ENCODE results near the gene DLGAP1. TPM values are rescaled to one million over a fixed set of nuclear protein-coding genes. Genes with fewer than 3 reads are reported as not detected.

DLGAP1 gene
- total RNA-seq, 1 experiment from 2014 or later = not detected

DNA sequence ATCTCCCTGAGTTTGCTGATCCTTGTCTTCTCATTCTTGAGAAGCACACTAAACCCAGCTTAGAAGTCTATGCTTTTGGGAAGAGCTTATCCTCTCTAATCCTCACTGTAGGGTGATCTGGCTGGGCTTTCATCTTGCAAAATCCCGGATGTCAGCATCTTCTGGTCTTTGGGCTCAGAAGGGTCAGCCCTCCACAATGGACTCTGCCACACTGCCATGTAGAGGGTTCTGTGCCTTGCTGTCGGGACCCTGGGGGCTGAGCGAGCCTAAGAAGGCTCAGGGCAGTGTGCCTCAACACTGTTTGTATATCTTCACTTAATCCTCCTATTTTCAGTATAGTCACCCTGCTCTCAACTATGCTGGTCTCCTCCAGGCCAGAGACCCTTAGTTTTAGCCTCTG lies 902.8 kb downstream of the DLGAP1 start:
- no peaks in the 10 kb centered on the region for H3K9me3 Mint-ChIP-seq (ENCODE audit: unreplicated experiment)
- POLR2A ChIA-PET = no interaction called here
- no peak for DNase-seq (ENCODE audit: unreplicated experiment)
- CTCF ChIA-PET = interaction anchor here (0.9 kb wide), 1 partner anchor 18 kb away, joined by 3 read pairs; no protein-coding TSS in a partner anchor
- H3K36me3 Mint-ChIP-seq (ENCODE audit: insufficient read depth, unreplicated experiment) = no peaks in the 10 kb centered on the region
- H3K27me3 Mint-ChIP-seq (ENCODE audit: insufficient read depth, unreplicated experiment) = no peaks in the 10 kb centered on the region
- TF ChIP-seq, protein P1, sequence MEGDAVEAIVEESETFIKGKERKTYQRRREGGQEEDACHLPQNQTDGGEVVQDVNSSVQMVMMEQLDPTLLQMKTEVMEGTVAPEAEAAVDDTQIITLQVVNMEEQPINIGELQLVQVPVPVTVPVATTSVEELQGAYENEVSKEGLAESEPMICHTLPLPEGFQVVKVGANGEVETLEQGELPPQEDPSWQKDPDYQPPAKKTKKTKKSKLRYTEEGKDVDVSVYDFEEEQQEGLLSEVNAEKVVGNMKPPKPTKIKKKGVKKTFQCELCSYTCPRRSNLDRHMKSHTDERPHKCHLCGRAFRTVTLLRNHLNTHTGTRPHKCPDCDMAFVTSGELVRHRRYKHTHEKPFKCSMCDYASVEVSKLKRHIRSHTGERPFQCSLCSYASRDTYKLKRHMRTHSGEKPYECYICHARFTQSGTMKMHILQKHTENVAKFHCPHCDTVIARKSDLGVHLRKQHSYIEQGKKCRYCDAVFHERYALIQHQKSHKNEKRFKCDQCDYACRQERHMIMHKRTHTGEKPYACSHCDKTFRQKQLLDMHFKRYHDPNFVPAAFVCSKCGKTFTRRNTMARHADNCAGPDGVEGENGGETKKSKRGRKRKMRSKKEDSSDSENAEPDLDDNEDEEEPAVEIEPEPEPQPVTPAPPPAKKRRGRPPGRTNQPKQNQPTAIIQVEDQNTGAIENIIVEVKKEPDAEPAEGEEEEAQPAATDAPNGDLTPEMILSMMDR (IDR thresholded peaks at IDR 0.05; ENCODE audit: unreplicated experiment) = no peak
- peaks cover 6% of the 10 kb centered on the region for H3K4me1 Mint-ChIP-seq (ENCODE audit: insufficient read depth, unreplicated experiment)
- no peak overlapping the region for H3K27ac Mint-ChIP-seq (ENCODE audit: low read depth, unreplicated experiment)
- intact Hi-C loops (cut with micrococcal nuclease) = no loop called here
- H3K4me3 Mint-ChIP-seq (ENCODE audit: unreplicated experiment) = no peak overlapping the region
- BruUV-seq (replicated peaks) = no TSS peak

DNA sequence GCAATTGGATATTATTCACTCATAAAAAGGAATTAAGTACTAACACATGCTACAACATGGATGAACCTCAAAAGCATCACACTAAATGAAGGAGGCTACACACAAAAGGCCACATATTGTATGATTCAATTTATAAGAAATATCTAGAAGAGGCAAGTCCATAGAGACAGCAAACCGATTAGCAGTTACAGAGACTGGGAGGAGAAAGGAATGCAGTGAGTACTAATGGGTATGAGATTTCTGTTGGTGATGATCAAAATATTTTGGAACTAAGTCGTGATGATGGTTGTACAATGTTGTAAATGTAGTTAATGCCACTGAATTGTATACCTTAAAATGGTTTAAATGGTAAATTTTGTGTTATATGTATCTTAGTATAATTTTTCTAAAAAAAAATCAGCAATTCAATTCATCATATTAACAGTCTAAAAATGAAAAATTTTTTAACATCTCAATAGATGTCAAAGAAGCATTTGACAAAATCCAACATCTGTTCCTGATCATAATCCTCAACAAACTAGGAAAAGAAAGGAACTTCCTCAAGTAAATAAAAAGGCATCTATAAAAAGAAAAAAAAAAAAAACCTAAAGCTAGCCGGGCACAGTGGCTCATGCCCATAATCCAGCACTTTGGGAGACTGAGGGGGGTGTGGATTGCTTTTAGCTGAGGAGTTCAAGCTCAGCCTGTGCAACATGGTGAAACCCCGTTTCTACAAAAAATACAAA lies 907.1 kb downstream of the DLGAP1 start:
- Mint-ChIP-seq H3K27me3 (ENCODE audit: insufficient read depth, unreplicated experiment) (no peaks in the 10 kb centered on the region), H3K9me3 (ENCODE audit: unreplicated experiment) (no peaks in the 10 kb centered on the region), H3K4me1 (ENCODE audit: insufficient read depth, unreplicated experiment) (peaks cover 5% of the 10 kb centered on the region), H3K27ac (ENCODE audit: low read depth, unreplicated experiment) (no peak overlapping the region), H3K36me3 (ENCODE audit: insufficient read depth, unreplicated experiment) (no peaks in the 10 kb centered on the region), H3K4me3 (ENCODE audit: unreplicated experiment) (no peak overlapping the region)
- CTCF ChIA-PET = interaction anchor here (0.6 kb wide), 2 partner anchors 65 to 119 kb away, joined by 3 to 5 read pairs; no protein-coding TSS in a partner anchor
- POLR2A ChIA-PET = no interaction called here
- no peak for DNase-seq (ENCODE audit: unreplicated experiment)
- intact Hi-C loops (cut with micrococcal nuclease) = no loop called here
- TF ChIP-seq, protein P1 (IDR thresholded peaks at IDR 0.05; ENCODE audit: unreplicated experiment) = no peak
- no TSS peak for BruUV-seq (replicated peaks)

DNA sequence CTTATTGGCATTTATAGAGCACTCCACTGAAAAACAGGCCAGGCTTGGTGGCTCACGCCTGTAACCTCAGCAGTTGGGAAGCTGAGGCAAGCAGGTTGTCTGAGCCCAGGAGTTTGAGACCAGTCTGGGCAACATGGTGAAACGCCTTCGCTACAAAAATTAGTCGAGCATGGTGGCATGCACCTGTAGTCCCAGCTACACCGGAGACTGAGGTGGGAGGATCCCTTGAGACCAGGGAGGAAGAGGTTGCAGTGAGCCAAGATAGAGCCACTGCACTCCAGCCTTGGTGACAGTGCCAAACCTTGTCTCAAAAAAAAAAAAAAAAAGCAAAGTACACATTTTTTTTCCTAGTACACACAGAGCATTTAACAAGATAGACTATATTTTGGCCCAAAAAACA lies 909.0 kb downstream of the DLGAP1 start:
- CTCF ChIA-PET = interaction anchor here (0.6 to 0.9 kb wide), 3 partner anchors 11 to 49 kb away, joined by 3 read pairs; no protein-coding TSS in a partner anchor

DNA sequence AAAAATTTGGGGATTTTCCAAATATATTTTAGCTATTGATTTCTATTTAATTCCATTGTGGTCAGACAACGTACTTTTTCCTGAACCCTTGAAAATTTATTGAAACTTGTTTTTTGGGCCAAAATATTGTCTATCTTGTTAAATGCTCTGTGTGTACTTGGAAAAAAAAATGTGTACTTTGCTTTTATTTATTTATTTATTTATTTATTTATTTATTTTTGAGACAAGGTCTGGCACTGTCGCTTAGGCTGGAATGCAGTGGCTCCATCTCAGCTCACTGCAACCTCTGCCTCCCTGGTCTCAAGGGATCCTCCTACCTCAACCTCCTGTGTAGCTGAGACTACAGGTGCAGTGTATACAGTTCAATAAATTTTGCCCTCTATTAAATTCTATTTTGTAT lies 910.6 kb downstream of the DLGAP1 start:
- ChIA-PET POLR2A (interaction anchor here (0.6 kb wide), 1 partner anchor 13 kb away, joined by 3 read pairs; no protein-coding TSS in a partner anchor), CTCF (interaction anchor here (0.6 kb wide), 1 partner anchor 1048 kb away, joined by 4 read pairs; no protein-coding TSS in a partner anchor)
- no peaks in the 10 kb centered on the region for H3K9me3 Mint-ChIP-seq (ENCODE audit: unreplicated experiment)
- H3K27ac Mint-ChIP-seq (ENCODE audit: low read depth, unreplicated experiment) = no peak overlapping the region
- no peaks in the 10 kb centered on the region for H3K27me3 Mint-ChIP-seq (ENCODE audit: insufficient read depth, unreplicated experiment)
- BruUV-seq (replicated peaks) = no TSS peak
- intact Hi-C loops (cut with micrococcal nuclease) = no loop called here
- peaks cover 9% of the 10 kb centered on the region for H3K4me1 Mint-ChIP-seq (ENCODE audit: insufficient read depth, unreplicated experiment)
- TF ChIP-seq, protein P1 (IDR thresholded peaks at IDR 0.05; ENCODE audit: unreplicated experiment) = no peak
- no peaks in the 10 kb centered on the region for H3K36me3 Mint-ChIP-seq (ENCODE audit: insufficient read depth, unreplicated experiment)
- no peak for DNase-seq (ENCODE audit: unreplicated experiment)
- no peak overlapping the region for H3K4me3 Mint-ChIP-seq (ENCODE audit: unreplicated experiment)

More for the DNA sequence above, 909.0 kb downstream of the DLGAP1 start:
- POLR2A ChIA-PET = no interaction called here
- Mint-ChIP-seq H3K27ac (ENCODE audit: low read depth, unreplicated experiment) (no peak overlapping the region), H3K9me3 (ENCODE audit: unreplicated experiment) (no peaks in the 10 kb centered on the region), H3K27me3 (ENCODE audit: insufficient read depth, unreplicated experiment) (no peaks in the 10 kb centered on the region), H3K36me3 (ENCODE audit: insufficient read depth, unreplicated experiment) (no peaks in the 10 kb centered on the region), H3K4me3 (ENCODE audit: unreplicated experiment) (no peak overlapping the region), H3K4me1 (ENCODE audit: insufficient read depth, unreplicated experiment) (peaks cover 5% of the 10 kb centered on the region)
- DNase-seq (ENCODE audit: unreplicated experiment) = no peak
- TF ChIP-seq, protein P1 (IDR thresholded peaks at IDR 0.05; ENCODE audit: unreplicated experiment) = no peak
- BruUV-seq (replicated peaks) = no TSS peak
- intact Hi-C loops (cut with micrococcal nuclease) = no loop called here
